A204.1 (cell line): Measurements from ENCODE around the gene FLVCR1.
"Not testable (repeated sequence)": the region's sequence is repeated elsewhere in the genome, so short reads cannot be mapped to it uniquely, and the experiment has no call there.

ENCODE experiments used
- FAIRE-seq: peaks from 2 replicates; lab custom pipeline; 2012; peaks lifted over from hg19 to GRCh38; lab: Jason Lieb, UNC

Gene FLVCR1

DNA sequence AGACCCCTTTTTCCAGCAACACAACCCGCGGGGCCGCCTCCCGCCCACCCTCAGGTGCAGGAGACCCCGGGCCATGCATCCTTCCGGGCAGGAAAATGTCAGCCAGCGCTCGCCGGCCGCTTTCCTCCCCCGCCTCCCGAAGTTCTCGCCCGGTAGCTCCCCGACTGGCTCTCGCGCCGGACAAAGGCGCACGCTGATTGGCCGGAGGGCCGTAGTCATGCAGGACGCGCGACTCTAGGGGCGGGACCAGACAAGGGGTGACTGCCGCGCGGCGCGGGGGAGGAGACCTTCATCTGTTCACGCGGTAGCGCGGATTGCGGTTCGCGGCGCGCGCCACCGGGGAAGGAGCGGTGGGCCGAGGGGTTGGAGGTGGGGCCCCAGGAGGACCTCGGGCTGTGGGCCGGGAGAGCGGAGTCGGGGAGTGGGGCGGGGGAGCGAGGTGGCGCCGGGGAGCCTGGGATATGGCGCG is at the start of gene FLVCR1:
TSS of gene FLVCR1 (plus strand) at position 284 of the 469 bp plus-strand sequence. CDS start at position 462, 178 bp downstream.
- peak; percentile 88 for FAIRE-seq

DNA sequence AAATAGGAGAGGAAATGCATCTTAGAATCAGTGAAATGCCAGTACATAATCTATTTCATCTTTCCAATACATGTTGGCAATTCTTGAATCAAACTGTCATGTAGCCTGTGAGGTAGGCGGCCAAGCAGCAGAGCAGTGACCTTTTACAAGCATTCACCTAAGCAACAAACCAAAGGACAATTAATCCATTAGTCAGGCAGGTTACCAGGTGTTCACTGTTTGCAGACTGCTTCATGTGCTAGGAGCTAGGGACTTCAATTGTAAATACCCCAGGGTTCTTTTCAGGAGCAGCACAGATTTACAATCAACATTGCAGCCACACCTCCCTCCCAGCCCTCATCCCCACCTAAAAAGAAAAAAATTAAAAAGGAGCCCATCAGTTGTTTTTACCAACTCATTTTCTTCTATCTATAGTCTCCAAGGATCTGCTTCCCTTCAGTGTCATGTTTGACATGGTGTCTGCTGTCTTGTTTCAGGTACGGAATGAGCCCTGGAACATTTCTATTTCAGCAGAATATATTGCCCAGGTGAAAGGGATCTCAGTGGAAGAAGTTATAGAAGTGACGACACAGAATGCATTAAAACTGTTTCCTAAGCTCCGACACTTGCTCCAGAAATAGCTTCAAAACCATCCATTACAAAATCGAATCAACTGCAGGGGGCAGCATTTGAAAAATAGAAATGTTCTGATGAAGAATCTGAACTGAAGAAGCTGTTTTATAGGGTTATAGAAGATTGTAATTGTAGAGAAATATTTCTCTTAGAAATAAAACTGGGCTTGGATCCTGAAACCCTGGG is 43.3 kb upstream of the FLVCR1 start:
- FAIRE-seq = peak; percentile 84

GRCh38 chr1:212816567-212817278 is 41.4 kb upstream of the FLVCR1 start:
- no peak for FAIRE-seq

- FAIRE-seq = no peak
These were observed 38.3 kb upstream of the FLVCR1 start for GRCh38 chr1:212819726-212820125.

DNA sequence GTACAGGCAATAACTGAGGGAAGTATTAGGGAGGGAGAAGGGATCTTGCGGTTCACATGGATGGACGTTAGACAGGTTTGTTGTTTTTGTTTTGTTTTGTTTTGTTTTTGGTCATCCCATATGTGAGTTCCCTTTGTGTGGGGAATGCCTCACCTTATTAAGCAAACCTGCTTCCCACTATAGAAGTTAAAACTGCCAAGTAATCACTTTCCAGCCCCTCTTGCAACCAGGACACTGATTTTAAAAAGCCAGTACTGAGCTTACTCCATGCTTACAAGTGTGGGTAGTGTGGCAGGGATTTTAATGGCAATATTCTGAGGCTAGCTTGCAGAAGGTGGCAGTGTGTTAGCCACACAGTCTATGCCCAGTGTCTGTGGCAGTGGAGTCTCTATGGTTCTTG is 37.1 kb upstream of the FLVCR1 start:
- no peak for FAIRE-seq

- FAIRE-seq = no peak
These were observed 35.1 kb upstream of the FLVCR1 start for GRCh38 chr1:212822956-212823355.

DNA sequence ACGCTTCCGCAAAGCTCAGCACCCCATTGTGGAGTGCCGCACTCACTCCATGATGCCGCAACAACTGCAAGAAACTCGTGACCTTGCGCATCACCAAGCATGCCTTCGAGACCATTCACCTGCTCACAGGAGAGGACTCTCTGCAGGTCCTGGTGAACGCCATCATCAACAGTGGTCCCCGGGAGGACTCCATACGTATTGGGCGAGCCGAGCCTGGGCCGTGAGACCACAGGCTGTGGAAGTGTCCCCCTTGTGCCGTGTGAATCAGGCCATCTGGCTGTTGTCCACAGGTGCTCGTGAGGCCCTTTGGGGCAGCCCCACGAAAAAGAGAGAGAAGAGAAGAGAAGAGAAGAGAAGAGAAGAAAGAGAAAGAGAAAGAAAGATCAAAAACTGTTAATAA is 33.9 kb upstream of the FLVCR1 start:
- no peak for FAIRE-seq

DNA sequence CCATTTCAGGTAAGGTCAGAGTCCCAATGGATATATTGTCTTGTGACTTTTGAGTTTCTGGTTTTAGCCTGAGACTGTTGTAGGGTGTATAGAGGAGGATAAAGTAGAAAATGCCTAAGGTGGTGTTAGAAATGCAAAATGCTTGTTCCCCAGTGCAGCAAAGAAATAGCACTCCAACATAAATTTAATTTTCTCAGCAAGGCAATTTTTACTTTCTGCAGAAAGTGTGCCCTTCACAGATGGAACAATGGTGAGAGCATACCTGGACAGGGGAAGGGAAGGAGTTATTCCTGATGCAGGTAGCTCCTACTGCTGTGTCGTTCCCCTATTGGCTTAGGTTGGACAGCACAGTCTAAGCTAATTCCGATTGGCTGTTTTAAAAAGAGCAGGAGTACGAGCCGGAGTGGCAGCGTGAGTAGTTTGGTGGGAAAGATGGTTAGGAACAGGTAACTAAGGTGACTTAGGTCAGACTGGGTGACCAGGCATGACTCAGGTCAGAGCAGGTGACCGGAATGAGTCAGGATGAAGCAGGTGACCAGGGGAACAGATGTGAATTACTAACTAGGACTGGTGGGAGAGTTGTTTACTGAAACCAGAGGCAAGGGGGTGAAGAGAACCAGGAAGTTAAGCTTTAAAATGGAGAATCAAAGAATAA is 32.1 kb upstream of the FLVCR1 start:
- no peak for FAIRE-seq

GRCh38 chr1:212827171-212827776 is 30.8 kb upstream of the FLVCR1 start:
- no peak for FAIRE-seq

DNA sequence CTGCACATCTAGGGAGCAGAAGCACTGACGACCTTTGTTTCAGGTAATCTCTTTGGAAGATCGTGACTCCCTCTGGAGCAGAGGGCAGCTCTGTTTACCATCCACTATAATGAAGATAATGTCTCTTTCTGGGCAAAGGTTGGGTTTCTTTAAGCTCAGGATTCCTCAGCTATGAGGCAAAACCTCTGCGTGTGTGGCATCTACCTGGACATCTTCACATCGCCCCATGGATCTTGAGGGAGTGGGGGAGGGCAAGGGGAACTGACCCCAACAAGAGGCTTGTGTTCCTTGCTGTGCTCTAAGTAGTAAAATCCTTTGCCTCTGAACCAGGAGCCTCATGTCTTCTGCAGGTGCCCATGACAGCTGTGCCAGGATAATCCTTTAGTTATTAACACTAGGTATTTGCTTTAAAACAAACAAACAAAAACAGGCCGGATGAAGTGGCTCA is 30.2 kb upstream of the FLVCR1 start:
- no peak for FAIRE-seq

DNA sequence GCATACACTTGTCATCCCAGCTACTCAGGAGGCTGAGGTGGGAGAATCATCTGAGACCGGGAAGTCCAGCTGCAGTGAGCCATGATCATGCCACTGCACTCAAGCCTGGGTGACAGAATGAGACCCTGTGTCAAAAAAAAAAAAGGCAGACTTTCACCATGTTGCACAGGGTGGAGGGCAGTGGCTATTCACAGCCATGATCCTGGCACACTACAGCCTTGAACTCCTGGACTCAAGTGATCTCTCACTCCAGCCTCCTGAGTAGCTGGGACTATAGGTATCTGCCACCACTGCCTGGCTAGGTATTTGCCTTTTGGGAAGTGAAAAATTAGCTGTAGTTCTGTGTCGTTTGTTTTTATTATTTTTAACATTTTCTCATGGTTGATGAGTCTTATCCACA is 29.7 kb upstream of the FLVCR1 start:
- no peak for FAIRE-seq

GRCh38 chr1:212833211-212834207 is 24.6 kb upstream of the FLVCR1 start:
- FAIRE-seq = not testable (repeated sequence)

- no peak for FAIRE-seq
These were observed 19.9 kb upstream of the FLVCR1 start for GRCh38 chr1:212838145-212838544.

- not testable (repeated sequence) for FAIRE-seq
These were observed 13.6 kb upstream of the FLVCR1 start for GRCh38 chr1:212844521-212844920.

- FAIRE-seq = no peak
These were observed 10.5 kb upstream of the FLVCR1 start, which contains the start of gene SPATA45 for GRCh38 chr1:212847549-212847948. TSS of gene SPATA45 (minus strand) at chr1:212847649. CDS start at chr1:212836149, 11,500 bp downstream.

DNA sequence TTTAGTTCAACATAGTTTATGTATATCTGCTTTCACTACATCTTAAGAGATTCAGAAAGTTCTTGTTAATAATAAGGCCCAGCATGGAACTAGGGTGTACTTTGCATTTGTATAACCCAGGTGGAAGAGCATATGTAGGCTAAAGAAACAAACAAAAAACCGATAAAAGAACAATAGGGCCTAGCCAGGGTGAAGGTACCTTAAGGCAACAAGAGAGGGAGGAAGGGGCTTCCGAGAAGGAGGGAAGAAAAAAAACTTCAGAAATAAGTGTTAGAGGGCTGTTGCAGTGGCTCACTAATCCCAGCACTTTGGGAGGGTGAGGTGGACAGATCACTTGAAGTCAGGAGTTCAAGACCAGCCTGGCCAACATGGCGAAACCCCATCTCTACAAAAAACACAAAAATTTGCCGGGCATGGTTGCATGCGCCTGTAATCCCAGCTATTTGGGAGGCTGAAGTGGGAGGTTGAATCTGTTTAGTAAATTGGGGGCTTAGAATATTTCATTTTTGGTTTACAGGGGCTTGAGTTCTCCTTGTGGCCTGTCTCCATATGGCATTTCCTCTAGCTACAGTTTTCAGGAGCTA is 5.9 kb upstream of the FLVCR1 start:
- no peak for FAIRE-seq

- FAIRE-seq = no peak
These were observed 4.4 kb upstream of the FLVCR1 start for GRCh38 chr1:212853658-212854057.

GRCh38 chr1:212856755-212857154 is 1.3 kb upstream of the FLVCR1 start:
- FAIRE-seq = no peak

GRCh38 chr1:212858461-212859265 is 588 bp downstream of the FLVCR1 start:
- FAIRE-seq = no peak
